ENCODE measurements around the gene GPR55. TPM values are rescaled to one million over a fixed set of nuclear protein-coding genes. Genes with fewer than 3 reads are reported as not detected.

The GPR55 gene
- total and polyA plus RNA-seq, 12 donors = 0.07 to 0.24 (median 0.14) TPM; not detected in 7

- Histone ChIP-seq H3K36me3 (replicated peaks in 1 of 2) (no peaks in the 10 kb centered on the region), H3K9me3 (replicated peaks in 1 of 3) (no peaks in the 10 kb centered on the region), H3K27me3 (no peaks in the 10 kb centered on the region), H3K27ac (peak overlapping the region in 1 of 5 donors; percentile 62), H3K4me3 (no peak overlapping the region), H3K4me1 (replicated peaks in 1 of 2) (peaks cover 0 to 14% of the 10 kb centered on the region in 2 donors)
- intact Hi-C loops (cut with DNase I) = no loop called here
- no peak for TF ChIP-seq POLR2A (IDR thresholded peaks at IDR 0.05)
- TF ChIP-seq CTCF (IDR thresholded peaks at IDR 0.05) = no peak
- peak in 3 of 7 donors; percentile 6 to 45 (median 9) for DNase-seq
- 81 to 86% (median 85%) methylated on average over 5 to 17 of the region's 17 CpGs for WGBS, 4 donors
Observed at GRCh38 chr2:230871361-230872150, 53.5 kb downstream of the GPR55 start.

- Histone ChIP-seq H3K4me1 (replicated peaks in 1 of 2) (peaks cover 0 to 21% of the 10 kb centered on the region in 2 donors), H3K36me3 (replicated peaks in 1 of 2) (no peaks in the 10 kb centered on the region), H3K27ac (peak overlapping the region in 2 of 5 donors; percentile 49 to 62), H3K4me3 (no peak overlapping the region), H3K27me3 (no peaks in the 10 kb centered on the region), H3K9me3 (replicated peaks in 1 of 3) (no peaks in the 10 kb centered on the region)
- intact Hi-C loops (cut with DNase I) = no loop called here
- TF ChIP-seq CTCF (IDR thresholded peaks at IDR 0.05) (no peak), POLR2A (IDR thresholded peaks at IDR 0.05) (no peak)
- peak in 2 of 7 donors; percentile 9 to 52 for DNase-seq
- WGBS, 4 donors = 57 to 68% (median 62%) methylated on average over 14 to 18 of the region's 18 CpGs
Observed at GRCh38 chr2:230870544-230871360, 54.3 kb downstream of the GPR55 start.

- H3K9me3 ChIP-seq (replicated peaks in 1 of 3) = no peaks in the 10 kb centered on the region
- peak in 2 of 7 donors; percentile 6 to 50 for DNase-seq
- H3K4me3 ChIP-seq = no peak overlapping the region
- no peaks in the 10 kb centered on the region for H3K27me3 ChIP-seq
- peaks cover 0 to 21% of the 10 kb centered on the region in 2 donors for H3K4me1 ChIP-seq (replicated peaks in 1 of 2)
- 67 to 79% (median 72%) methylated on average over 6 to 11 of the region's 11 CpGs for WGBS, 4 donors
- no peak for TF ChIP-seq POLR2A (IDR thresholded peaks at IDR 0.05)
- no peak for TF ChIP-seq CTCF (IDR thresholded peaks at IDR 0.05)
- no peaks in the 10 kb centered on the region for H3K36me3 ChIP-seq (replicated peaks in 1 of 2)
- intact Hi-C loops (cut with DNase I) = no loop called here
- peak overlapping the region in 2 of 5 donors; percentile 49 to 62 for H3K27ac ChIP-seq
Observed at GRCh38 chr2:230869914-230870543, 55.0 kb downstream of the GPR55 start.
